ENCODE data around the gene FGF1.

FGF1 gene

GRCh38 chr5:142686210-142686734 is 382 bp upstream of the FGF1 start:
- no peak overlapping the region for H3K4me3 Mint-ChIP-seq
- no peaks in the 10 kb centered on the region for H3K36me3 Mint-ChIP-seq
- H3K27me3 Mint-ChIP-seq, result peaks cover 19% of the 10 kb centered on the region
- H3K27ac Mint-ChIP-seq, result no peak overlapping the region
- H3K9me3 Mint-ChIP-seq, result no peaks in the 10 kb centered on the region
- ATAC-seq (ENCODE audit: low read depth) (no peak), DNase-seq (ENCODE audit: low spot score in 2 of 2) (no peak)
- no peaks in the 10 kb centered on the region for H3K4me1 Mint-ChIP-seq

- no peak for ATAC-seq (ENCODE audit: low read depth)
- Mint-ChIP-seq H3K9me3 (peaks cover under 1% of the 10 kb centered on the region), H3K4me1 (no peaks in the 10 kb centered on the region), H3K27me3 (peaks cover 14% of the 10 kb centered on the region), H3K4me3 (no peak overlapping the region), H3K27ac (no peak overlapping the region), H3K36me3 (peaks cover under 1% of the 10 kb centered on the region)
- DNase-seq (ENCODE audit: low spot score in 2 of 2), result no peak
These were observed 1.3 kb downstream of the FGF1 start for GRCh38 chr5:142684508-142685041.

- H3K36me3 Mint-ChIP-seq, result peaks cover 2% of the 10 kb centered on the region
- no peaks in the 10 kb centered on the region for H3K4me1 Mint-ChIP-seq
- H3K27ac Mint-ChIP-seq, result no peak overlapping the region
- H3K4me3 Mint-ChIP-seq, result no peak overlapping the region
- H3K9me3 Mint-ChIP-seq, result peaks cover 2% of the 10 kb centered on the region
- DNase-seq (ENCODE audit: low spot score in 2 of 2) (no peak), ATAC-seq (ENCODE audit: low read depth) (no peak)
- H3K27me3 Mint-ChIP-seq, result peaks cover 16% of the 10 kb centered on the region
These were observed 1.9 kb downstream of the FGF1 start for GRCh38 chr5:142683881-142684505.

GRCh38 chr5:142683116-142683515 is 2.8 kb downstream of the FGF1 start:
- Mint-ChIP-seq H3K9me3 (peaks cover 2% of the 10 kb centered on the region), H3K36me3 (peaks cover 2% of the 10 kb centered on the region), H3K27me3 (peaks cover 16% of the 10 kb centered on the region), H3K4me3 (no peak overlapping the region), H3K4me1 (no peaks in the 10 kb centered on the region), H3K27ac (no peak overlapping the region)
- no peak for ATAC-seq (ENCODE audit: low read depth)
- no peak for DNase-seq (ENCODE audit: low spot score in 2 of 2)

- Mint-ChIP-seq H3K27ac (no peak overlapping the region), H3K9me3 (peaks cover 2% of the 10 kb centered on the region), H3K27me3 (peaks cover 8% of the 10 kb centered on the region), H3K36me3 (peaks cover 2% of the 10 kb centered on the region), H3K4me3 (no peak overlapping the region), H3K4me1 (no peaks in the 10 kb centered on the region)
- ATAC-seq (ENCODE audit: low read depth), result no peak
- no peak for DNase-seq (ENCODE audit: low spot score in 2 of 2)
These were observed 5.2 kb downstream of the FGF1 start for GRCh38 chr5:142680605-142681259.

- Mint-ChIP-seq H3K36me3 (peaks cover 2% of the 10 kb centered on the region), H3K9me3 (peaks cover 2% of the 10 kb centered on the region), H3K27ac (no peak overlapping the region)
These were observed 6.1 kb downstream of the FGF1 start for GRCh38 chr5:142679744-142680143.

GRCh38 chr5:142678529-142678928 is 7.4 kb downstream of the FGF1 start:
- ATAC-seq (ENCODE audit: low read depth) (no peak), DNase-seq (ENCODE audit: low spot score in 2 of 2) (no peak)
- Mint-ChIP-seq H3K4me3 (no peak overlapping the region), H3K9me3 (peaks cover 2% of the 10 kb centered on the region), H3K4me1 (no peaks in the 10 kb centered on the region), H3K27me3 (peaks cover 8% of the 10 kb centered on the region), H3K27ac (no peak overlapping the region), H3K36me3 (peaks cover 2% of the 10 kb centered on the region)

More at GRCh38 chr5:142679744-142680143, 6.1 kb downstream of the FGF1 start:
- Mint-ChIP-seq H3K27me3 (peaks cover 8% of the 10 kb centered on the region), H3K4me1 (no peaks in the 10 kb centered on the region), H3K4me3 (no peak overlapping the region)
- no peak for DNase-seq (ENCODE audit: low spot score in 2 of 2)
- ATAC-seq (ENCODE audit: low read depth), result no peak

GRCh38 chr5:142677198-142677597 is 8.7 kb downstream of the FGF1 start:
- Mint-ChIP-seq H3K4me1 (no peaks in the 10 kb centered on the region), H3K9me3 (peaks cover 2% of the 10 kb centered on the region), H3K36me3 (peaks cover 2% of the 10 kb centered on the region), H3K4me3 (no peak overlapping the region), H3K27me3 (peaks cover 5% of the 10 kb centered on the region), H3K27ac (no peak overlapping the region)
- DNase-seq (ENCODE audit: low spot score in 2 of 2) (no peak), ATAC-seq (ENCODE audit: low read depth) (no peak)

- H3K9me3 Mint-ChIP-seq, result peaks cover 2% of the 10 kb centered on the region
- peaks cover 2% of the 10 kb centered on the region for H3K36me3 Mint-ChIP-seq
- no peaks in the 10 kb centered on the region for H3K4me1 Mint-ChIP-seq
- H3K27ac Mint-ChIP-seq, result no peak overlapping the region
- peaks cover 5% of the 10 kb centered on the region for H3K27me3 Mint-ChIP-seq
- ATAC-seq (ENCODE audit: low read depth), result no peak
- H3K4me3 Mint-ChIP-seq, result no peak overlapping the region
- no peak for DNase-seq (ENCODE audit: low spot score in 2 of 2)
These were observed 9.6 kb downstream of the FGF1 start for GRCh38 chr5:142676318-142676717.

- Mint-ChIP-seq H3K4me3 (no peak overlapping the region), H3K27ac (no peak overlapping the region), H3K27me3 (peaks cover 3% of the 10 kb centered on the region), H3K36me3 (peaks cover 2% of the 10 kb centered on the region), H3K4me1 (no peaks in the 10 kb centered on the region), H3K9me3 (peaks cover 2% of the 10 kb centered on the region)
- DNase-seq (ENCODE audit: low spot score in 2 of 2) (no peak), ATAC-seq (ENCODE audit: low read depth) (no peak)
These were observed 11.1 kb downstream of the FGF1 start for GRCh38 chr5:142674531-142675469.

GRCh38 chr5:142671801-142672200 is 14.1 kb downstream of the FGF1 start:
- no peaks in the 10 kb centered on the region for H3K36me3 Mint-ChIP-seq
- no peak overlapping the region for H3K4me3 Mint-ChIP-seq
- ATAC-seq (ENCODE audit: low read depth) (no peak), DNase-seq (ENCODE audit: low spot score in 2 of 2) (no peak)
- no peaks in the 10 kb centered on the region for H3K27me3 Mint-ChIP-seq
- no peak overlapping the region for H3K27ac Mint-ChIP-seq
- H3K9me3 Mint-ChIP-seq, result no peaks in the 10 kb centered on the region
- no peaks in the 10 kb centered on the region for H3K4me1 Mint-ChIP-seq

GRCh38 chr5:142671266-142671665 is 14.6 kb downstream of the FGF1 start:
- ATAC-seq (ENCODE audit: low read depth) (no peak), DNase-seq (ENCODE audit: low spot score in 2 of 2) (no peak)
- H3K9me3 Mint-ChIP-seq, result no peaks in the 10 kb centered on the region
- H3K27me3 Mint-ChIP-seq, result no peaks in the 10 kb centered on the region
- no peak overlapping the region for H3K27ac Mint-ChIP-seq
- H3K36me3 Mint-ChIP-seq, result no peaks in the 10 kb centered on the region
- no peak overlapping the region for H3K4me3 Mint-ChIP-seq
- H3K4me1 Mint-ChIP-seq, result no peaks in the 10 kb centered on the region

- H3K27me3 Mint-ChIP-seq, result no peaks in the 10 kb centered on the region
- DNase-seq (ENCODE audit: low spot score in 2 of 2) (no peak), ATAC-seq (ENCODE audit: low read depth) (no peak)
- no peak overlapping the region for H3K4me3 Mint-ChIP-seq
- no peaks in the 10 kb centered on the region for H3K36me3 Mint-ChIP-seq
- no peak overlapping the region for H3K27ac Mint-ChIP-seq
- no peaks in the 10 kb centered on the region for H3K4me1 Mint-ChIP-seq
- H3K9me3 Mint-ChIP-seq, result no peaks in the 10 kb centered on the region
These were observed 15.1 kb downstream of the FGF1 start for GRCh38 chr5:142670804-142671203.

- Mint-ChIP-seq H3K27ac (no peak overlapping the region), H3K36me3 (no peaks in the 10 kb centered on the region), H3K27me3 (peaks cover 2% of the 10 kb centered on the region)
These were observed 16.4 kb downstream of the FGF1 start for GRCh38 chr5:142669477-142669876.

More at GRCh38 chr5:142669477-142669876, 16.4 kb downstream of the FGF1 start:
- DNase-seq (ENCODE audit: low spot score in 2 of 2), result no peak
- no peak overlapping the region for H3K4me3 Mint-ChIP-seq
- H3K4me1 Mint-ChIP-seq, result no peaks in the 10 kb centered on the region
- no peak for ATAC-seq (ENCODE audit: low read depth)
- no peaks in the 10 kb centered on the region for H3K9me3 Mint-ChIP-seq

Data from memory B cell (primary cell).